ENCODE measurements around the gene IDI2. TPM values are rescaled to one million over a fixed set of nuclear protein-coding genes. Genes with fewer than 3 reads are reported as not detected.
"Not testable (repeated sequence)": the region's sequence is repeated elsewhere in the genome, so short reads cannot be mapped to it uniquely, and the experiment has no call there.

IDI2 gene
- total RNA-seq, 1 donor from 2014 or later = not detected

- DNase-seq (ENCODE audit: extremely low spot score in 2 of 2) = no peak
- TF ChIP-seq POLR2A (IDR thresholded peaks at IDR 0.05) = no peak
- TF ChIP-seq POLR2AphosphoS5 (IDR thresholded peaks at IDR 0.05; ENCODE audit: insufficient read depth in 1 of 2, low read depth in 1 of 2) = no peak
- TF ChIP-seq CTCF (IDR thresholded peaks at IDR 0.05) = no peak
- Histone ChIP-seq H3K4me3 (no peak overlapping the region), H3K36me3 (peaks cover 4 to 40% of the 10 kb centered on the region in 2 donors), H3K27ac (no peak overlapping the region), H3K27me3 (no peaks in the 10 kb centered on the region), H3K4me1 (no peaks in the 10 kb centered on the region), H3K9me3 (no peaks in the 10 kb centered on the region)
- intact Hi-C loops (cut with DNase I) = no loop called here
Observed at GRCh38 chr10:1019362-1019761, 6.3 kb downstream of the IDI2 start.

GRCh38 chr10:1015688-1016087, 10.0 kb downstream of the IDI2 start:
- no peak for DNase-seq (ENCODE audit: extremely low spot score in 2 of 2)
- Histone ChIP-seq H3K4me1 (no peaks in the 10 kb centered on the region), H3K4me3 (no peak overlapping the region), H3K27me3 (no peaks in the 10 kb centered on the region), H3K36me3 (peaks cover 4 to 74% of the 10 kb centered on the region in 2 donors), H3K9me3 (no peaks in the 10 kb centered on the region), H3K27ac (no peak overlapping the region)
- intact Hi-C loops (cut with DNase I) = no loop called here
- TF ChIP-seq POLR2A (IDR thresholded peaks at IDR 0.05) = no peak
- no peak for TF ChIP-seq CTCF (IDR thresholded peaks at IDR 0.05)
- no peak for TF ChIP-seq POLR2AphosphoS5 (IDR thresholded peaks at IDR 0.05; ENCODE audit: insufficient read depth in 1 of 2, low read depth in 1 of 2)

GRCh38 chr10:1011696-1012095, 14.0 kb downstream of the IDI2 start:
- H3K4me3 ChIP-seq = no peak overlapping the region
- intact Hi-C loops (cut with DNase I) = no loop called here
- H3K36me3 ChIP-seq = peaks cover 11 to 89% of the 10 kb centered on the region in 2 donors
- TF ChIP-seq CTCF (IDR thresholded peaks at IDR 0.05) = no peak
- TF ChIP-seq POLR2AphosphoS5 (IDR thresholded peaks at IDR 0.05; ENCODE audit: insufficient read depth in 1 of 2, low read depth in 1 of 2) = no peak
- TF ChIP-seq POLR2A (IDR thresholded peaks at IDR 0.05) = no peak
- no peaks in the 10 kb centered on the region for H3K4me1 ChIP-seq
- H3K9me3 ChIP-seq = no peaks in the 10 kb centered on the region
- no peaks in the 10 kb centered on the region for H3K27me3 ChIP-seq
- H3K27ac ChIP-seq = no peak overlapping the region
- DNase-seq (ENCODE audit: extremely low spot score in 2 of 2) = no peak

- Histone ChIP-seq H3K4me3 (no peak overlapping the region), H3K27ac (no peak overlapping the region), H3K4me1 (no peaks in the 10 kb centered on the region), H3K27me3 (no peaks in the 10 kb centered on the region), H3K9me3 (no peaks in the 10 kb centered on the region), H3K36me3 (peaks cover 11 to 89% of the 10 kb centered on the region in 2 donors)
- no peak for TF ChIP-seq POLR2AphosphoS5 (IDR thresholded peaks at IDR 0.05; ENCODE audit: insufficient read depth in 1 of 2, low read depth in 1 of 2)
- no peak for TF ChIP-seq POLR2A (IDR thresholded peaks at IDR 0.05)
- no peak for TF ChIP-seq CTCF (IDR thresholded peaks at IDR 0.05)
- no peak for DNase-seq (ENCODE audit: extremely low spot score in 2 of 2)
- intact Hi-C loops (cut with DNase I) = no loop called here
Observed at GRCh38 chr10:1010703-1011102, 15.0 kb downstream of the IDI2 start.

GRCh38 chr10:1009947-1010346, 15.7 kb downstream of the IDI2 start:
- intact Hi-C loops (cut with DNase I); H3K4me1 ChIP-seq; H3K27me3 ChIP-seq; DNase-seq (ENCODE audit: extremely low spot score in 2 of 2); H3K27ac ChIP-seq; H3K9me3 ChIP-seq; H3K4me3 ChIP-seq: not testable (repeated sequence)
- peaks cover 11 to 93% of the 10 kb centered on the region in 2 donors for H3K36me3 ChIP-seq

GRCh38 chr10:1009071-1009494, 16.6 kb downstream of the IDI2 start:
- intact Hi-C loops (cut with DNase I) = no loop called here
- TF ChIP-seq POLR2A (IDR thresholded peaks at IDR 0.05) (no peak), POLR2AphosphoS5 (IDR thresholded peaks at IDR 0.05; ENCODE audit: insufficient read depth in 1 of 2, low read depth in 1 of 2) (no peak), CTCF (IDR thresholded peaks at IDR 0.05) (no peak)
- DNase-seq (ENCODE audit: extremely low spot score in 2 of 2) = no peak
- Histone ChIP-seq H3K36me3 (peaks cover 11 to 93% of the 10 kb centered on the region in 2 donors), H3K4me3 (no peak overlapping the region), H3K4me1 (no peaks in the 10 kb centered on the region), H3K9me3 (no peaks in the 10 kb centered on the region), H3K27ac (no peak overlapping the region), H3K27me3 (no peaks in the 10 kb centered on the region)
